Kasumi-1 (cell line): ENCODE data around the gene LSM14A.
A peak's percentile ranks its signal among the peaks of the same experiment; 100 is the strongest.
"Not testable (repeated sequence)": the region's sequence is repeated elsewhere in the genome, so short reads cannot be mapped to it uniquely, and the experiment has no call there.

Experiments used
- DNase-seq, 2 experiments: peaks; one replicate each; lab custom pipeline; 2025; lab: John Stamatoyannopoulos, UW

LSM14A gene

GRCh38 chr19:34229721-34230120 lies 57.4 kb downstream of the LSM14A start:
- DNase-seq, result no peak

GRCh38 chr19:34230820-34231219 lies 58.5 kb downstream of the LSM14A start:
- no peak for DNase-seq

- DNase-seq, result no peak
Measured at GRCh38 chr19:34231439-34231838, 59.1 kb downstream of the LSM14A start.

GRCh38 chr19:34232566-34233481 lies 60.5 kb downstream of the LSM14A start:
- peak; percentile 58 to 65 for DNase-seq

- no peak for DNase-seq
Measured at GRCh38 chr19:34235425-34235940, 63.2 kb downstream of the LSM14A start.

GRCh38 chr19:34236035-34236987 lies 64.0 kb downstream of the LSM14A start:
- DNase-seq, result no peak

GRCh38 chr19:34237283-34237682 lies 65.0 kb downstream of the LSM14A start:
- DNase-seq, result no peak

- DNase-seq, result no peak
Measured at GRCh38 chr19:34237939-34238338, 65.6 kb downstream of the LSM14A start.

- no peak for DNase-seq
Measured at GRCh38 chr19:34241513-34242337, 69.4 kb downstream of the LSM14A start.

GRCh38 chr19:34243138-34243875 lies 71.0 kb downstream of the LSM14A start:
- DNase-seq, result not testable (repeated sequence)

- no peak for DNase-seq
Measured at GRCh38 chr19:34243876-34244578, 71.7 kb downstream of the LSM14A start.

- DNase-seq, result no peak
Measured at GRCh38 chr19:34244611-34245299, 72.5 kb downstream of the LSM14A start.

- no peak for DNase-seq
Measured at GRCh38 chr19:34246340-34246739, 74.0 kb downstream of the LSM14A start.

GRCh38 chr19:34248941-34249340 lies 76.6 kb downstream of the LSM14A start:
- no peak for DNase-seq

GRCh38 chr19:34253167-34253566 lies 80.9 kb downstream of the LSM14A start:
- not testable (repeated sequence) for DNase-seq

GRCh38 chr19:34253681-34254045 lies 81.4 kb downstream of the LSM14A start:
- not testable (repeated sequence) for DNase-seq

- DNase-seq, result peak; percentile 20 to 22
Measured at GRCh38 chr19:34254046-34254697, 81.9 kb downstream of the LSM14A start, which contains the start of gene GARRE1. Gene GARRE1 (plus strand): TSS chr19:34254554. CDS start chr19:34300474, 45,920 bp downstream.

GRCh38 chr19:34254698-34255432 lies 82.6 kb downstream of the LSM14A start:
- DNase-seq, result no peak
